K562 (cell line): Measurements from ENCODE around the gene CLDN7. TPM values are rescaled to one million over a fixed set of nuclear protein-coding genes. Genes with fewer than 3 reads are reported as not detected.
A peak's percentile ranks its signal among the peaks of the same experiment; 100 is the strongest.

Source experiments
- ATF7 ChIP-seq: fragments of 450-650 bp; IDR thresholded peaks from 2 replicates; pipeline ENCODE4 v1.7.1; 2014; ENCODE audit warnings: mild to moderate bottlenecking, moderate library complexity
- CHCHD3 ChIP-seq: fragments of 250-450 bp; sonication (Bioruptor Pico); IDR thresholded peaks from 2 replicates; pipeline ENCODE4 v2.1.2; 2022; ENCODE audit warnings: mild to moderate bottlenecking
- GABPB1 ChIP-seq: sonication (generic); formaldehyde crosslinking; IDR thresholded peaks from 2 replicates; pipeline ENCODE4 v1.8.0; 2022; ENCODE audit warnings: mild to moderate bottlenecking, missing genetic modification reagents
- MLX ChIP-seq, 2 experiments: fragments of 450-650 bp in 1 of 2; sonication (generic) in 1 of 2; formaldehyde crosslinking; conservative IDR thresholded peaks; 2 replicates each; pipeline versions ENCODE4 v1.4.0 to v1.8.1; 2020 to 2022; ENCODE audit warnings: mild to moderate bottlenecking in 1 of 2, missing genetic modification reagents in 1 of 2
- NFXL1 ChIP-seq: fragments of 450-650 bp; formaldehyde crosslinking; IDR thresholded peaks from 2 replicates; pipeline ENCODE4 v1.4.0; 2021; ENCODE audit warnings: mild to moderate bottlenecking
- NR3C1 ChIP-seq: sonication (generic); formaldehyde crosslinking; IDR thresholded peaks from 2 replicates; pipeline ENCODE4 v1.8.1; 2022; ENCODE audit warnings: missing genetic modification reagents
- PHF8 ChIP-seq: fragments of 200-600 bp; sonication (generic); IDR thresholded peaks from 2 replicates; pipeline ENCODE4 v1.6.1; 2012; ENCODE audit warnings: mixed run types, mild to moderate bottlenecking, inconsistent platforms, low read length, moderate library complexity, borderline replicate concordance
- POLR2B ChIP-seq: fragments of 450-650 bp; IDR thresholded peaks from 2 replicates; pipeline ENCODE4 v1.6.1; 2018; ENCODE audit warnings: low read depth; ENCODE audit not compliant: partially characterized antibody
- POLR3G ChIP-seq: IDR thresholded peaks from 2 replicates; pipeline ENCODE4 v1.6.1; 2011; ENCODE audit not compliant: insufficient read length, insufficient replicate concordance; ENCODE audit errors: extremely low read depth
- RBM34 ChIP-seq: fragments of 200-400 bp; formaldehyde crosslinking; IDR thresholded peaks from 2 replicates; pipeline ENCODE4 v1.6.1; 2018; ENCODE audit warnings: low read length, borderline replicate concordance; ENCODE audit not compliant: insufficient read depth
- SP1 ChIP-seq: sonication (generic); formaldehyde crosslinking; IDR thresholded peaks from 2 replicates; pipeline ENCODE4 v1.8.1; 2022; ENCODE audit warnings: mild to moderate bottlenecking, missing genetic modification reagents
- ZBED1 ChIP-seq: IDR thresholded peaks from 2 replicates; pipeline ENCODE4 v1.6.1; 2014
- ZNF232 ChIP-seq: sonication (generic); formaldehyde crosslinking; IDR thresholded peaks from 2 replicates; pipeline ENCODE4 v1.8.0; 2022; ENCODE audit warnings: mild to moderate bottlenecking, missing genetic modification reagents
- ZNF324 ChIP-seq: fragments of 250-450 bp; sonication (Bioruptor Pico); IDR thresholded peaks from 2 replicates; pipeline ENCODE4 v1.4.0; 2020; ENCODE audit warnings: mild to moderate bottlenecking
- polyA plus RNA-seq, 8 experiments: library from polyadenylated mRNA; depleted of rRNA in 4 of 8; stranded (reverse) in 5 of 8; unstranded in 3 of 8; fragments of >200 nt; fragmentation: Nextera tagmentation in 2 of 8; fragmentation: Illumina TruSeq in 1 of 8; extraction: Ambion mirVana in 2 of 8; extraction: Trizol in 1 of 8; gene quantifications; 2 replicates each; pipeline versions ENCODE4 v1.2.1 to v1.2.3, GENCODE V29; 2011 to 2014; ENCODE audit warnings: inconsistent platforms in 1 of 8, missing spikeins in 1 of 8
- total RNA-seq, 7 experiments: library from RNA; depleted of rRNA in 6 of 7; stranded (reverse); fragments of >200 nt in 6 of 7; fragmentation: Illumina TruSeq in 2 of 7; extraction: Trizol in 2 of 7; gene quantifications; 2 replicates each; pipeline versions ENCODE4 v1.2.1 to v1.2.3, GENCODE V29; 2011 to 2021; ENCODE audit warnings: low replicate concordance in 1 of 7
- TF ChIP-seq, protein P1 (sequence below): sonication (generic); formaldehyde crosslinking; IDR thresholded peaks from 2 replicates; pipeline ENCODE4 v1.8.0; 2022; ENCODE audit warnings: mild to moderate bottlenecking, low read depth, missing genetic modification reagents
- TF ChIP-seq, protein P2 (sequence below), 2 experiments: IDR thresholded peaks; 2 replicates each; pipeline ENCODE4 v1.6.1; 2012; ENCODE audit warnings: improper control_type of control experiment in 2 of 2, low read depth in 2 of 2, low read length in 2 of 2, borderline replicate concordance in 1 of 2
- TF ChIP-seq, protein P3 (sequence below): fragments of 450-650 bp; formaldehyde crosslinking; IDR thresholded peaks from 2 replicates; pipeline ENCODE4 v1.4.0; 2020; ENCODE audit warnings: mild to moderate bottlenecking, moderate library complexity
- TF ChIP-seq, protein P4 (sequence below): fragments of 250-450 bp; sonication (Bioruptor Pico); IDR thresholded peaks from 2 replicates; pipeline ENCODE4 v1.8.0; 2022; ENCODE audit warnings: inconsistent platforms

The CLDN7 gene
- total and polyA plus RNA-seq, 9 of the 15 experiments (the other 6 are each of a cell fraction or from before 2014, with no cell fraction given), result 2.2 to 14.5 (median 7.6) TPM

DNA sequence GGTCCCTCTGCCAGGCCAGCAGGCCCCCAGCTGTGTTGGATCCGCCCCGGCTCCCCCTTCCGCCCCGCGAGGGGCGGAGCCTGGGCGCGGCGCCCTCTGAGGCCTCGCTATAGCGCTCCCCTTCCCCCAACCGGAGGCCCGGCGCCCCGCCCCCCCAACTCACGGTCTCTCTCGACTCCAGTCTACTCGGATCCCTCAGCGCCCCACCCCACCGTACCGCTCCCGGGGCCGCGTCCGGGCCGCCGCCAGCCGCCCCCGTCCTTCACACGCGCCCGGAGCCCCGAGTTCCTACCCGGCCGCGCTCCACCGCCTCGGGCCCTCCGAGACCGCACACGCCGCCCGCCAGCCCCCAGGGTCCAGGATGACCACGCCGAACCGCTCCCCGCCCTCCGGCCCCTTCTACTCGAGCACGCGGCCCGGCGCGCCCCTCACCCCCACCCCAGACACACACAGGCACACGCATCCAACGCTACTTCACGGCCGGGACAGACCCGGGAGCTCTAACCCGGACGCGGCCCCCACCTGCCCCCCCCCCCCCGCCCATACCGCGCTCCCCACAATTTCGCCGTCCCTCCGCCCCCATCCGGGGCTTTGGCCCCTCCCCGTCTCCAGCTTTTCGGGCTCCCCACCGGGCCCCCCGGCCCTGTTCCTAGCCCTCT, 24.4 kb downstream of the CLDN7 start (continued):
- TF ChIP-seq RBM34, result no peak
- TF ChIP-seq, protein P1, sequence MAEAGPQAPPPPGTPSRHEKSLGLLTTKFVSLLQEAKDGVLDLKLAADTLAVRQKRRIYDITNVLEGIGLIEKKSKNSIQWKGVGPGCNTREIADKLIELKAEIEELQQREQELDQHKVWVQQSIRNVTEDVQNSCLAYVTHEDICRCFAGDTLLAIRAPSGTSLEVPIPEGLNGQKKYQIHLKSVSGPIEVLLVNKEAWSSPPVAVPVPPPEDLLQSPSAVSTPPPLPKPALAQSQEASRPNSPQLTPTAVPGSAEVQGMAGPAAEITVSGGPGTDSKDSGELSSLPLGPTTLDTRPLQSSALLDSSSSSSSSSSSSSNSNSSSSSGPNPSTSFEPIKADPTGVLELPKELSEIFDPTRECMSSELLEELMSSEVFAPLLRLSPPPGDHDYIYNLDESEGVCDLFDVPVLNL (CRISPR knock-in tag), result no peak
- no peak for TF ChIP-seq POLR3G
- TF ChIP-seq PHF8, result no peak; the same call in 1 of the 2 replicates
- no peak for TF ChIP-seq ZBED1
- no peak for TF ChIP-seq ATF7
- TF ChIP-seq, protein P2, sequence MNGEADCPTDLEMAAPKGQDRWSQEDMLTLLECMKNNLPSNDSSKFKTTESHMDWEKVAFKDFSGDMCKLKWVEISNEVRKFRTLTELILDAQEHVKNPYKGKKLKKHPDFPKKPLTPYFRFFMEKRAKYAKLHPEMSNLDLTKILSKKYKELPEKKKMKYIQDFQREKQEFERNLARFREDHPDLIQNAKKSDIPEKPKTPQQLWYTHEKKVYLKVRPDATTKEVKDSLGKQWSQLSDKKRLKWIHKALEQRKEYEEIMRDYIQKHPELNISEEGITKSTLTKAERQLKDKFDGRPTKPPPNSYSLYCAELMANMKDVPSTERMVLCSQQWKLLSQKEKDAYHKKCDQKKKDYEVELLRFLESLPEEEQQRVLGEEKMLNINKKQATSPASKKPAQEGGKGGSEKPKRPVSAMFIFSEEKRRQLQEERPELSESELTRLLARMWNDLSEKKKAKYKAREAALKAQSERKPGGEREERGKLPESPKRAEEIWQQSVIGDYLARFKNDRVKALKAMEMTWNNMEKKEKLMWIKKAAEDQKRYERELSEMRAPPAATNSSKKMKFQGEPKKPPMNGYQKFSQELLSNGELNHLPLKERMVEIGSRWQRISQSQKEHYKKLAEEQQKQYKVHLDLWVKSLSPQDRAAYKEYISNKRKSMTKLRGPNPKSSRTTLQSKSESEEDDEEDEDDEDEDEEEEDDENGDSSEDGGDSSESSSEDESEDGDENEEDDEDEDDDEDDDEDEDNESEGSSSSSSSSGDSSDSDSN (IDR thresholded peaks at IDR 0.05; ENCODE audit: borderline replicate concordance in 1 of 2, low read depth in 2 of 2, low read length in 2 of 2), result peak in 1 of 2 experiments; percentile 55; a peak in 1 of 4 replicates
- no peak for TF ChIP-seq ZNF324 (CRISPR knock-in tag)
- TF ChIP-seq ZNF232 (CRISPR knock-in tag), result no peak
- TF ChIP-seq, protein P3, sequence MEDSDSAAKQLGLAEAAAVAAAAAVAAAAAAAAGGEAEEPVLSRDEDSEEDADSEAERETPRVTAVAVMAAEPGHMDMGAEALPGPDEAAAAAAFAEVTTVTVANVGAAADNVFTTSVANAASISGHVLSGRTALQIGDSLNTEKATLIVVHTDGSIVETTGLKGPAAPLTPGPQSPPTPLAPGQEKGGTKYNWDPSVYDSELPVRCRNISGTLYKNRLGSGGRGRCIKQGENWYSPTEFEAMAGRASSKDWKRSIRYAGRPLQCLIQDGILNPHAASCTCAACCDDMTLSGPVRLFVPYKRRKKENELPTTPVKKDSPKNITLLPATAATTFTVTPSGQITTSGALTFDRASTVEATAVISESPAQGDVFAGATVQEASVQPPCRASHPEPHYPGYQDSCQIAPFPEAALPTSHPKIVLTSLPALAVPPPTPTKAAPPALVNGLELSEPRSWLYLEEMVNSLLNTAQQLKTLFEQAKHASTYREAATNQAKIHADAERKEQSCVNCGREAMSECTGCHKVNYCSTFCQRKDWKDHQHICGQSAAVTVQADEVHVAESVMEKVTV (CRISPR knock-in tag), result no peak
- peak; percentile 19; the same call in 1 of the 2 replicates for TF ChIP-seq GABPB1 (CRISPR knock-in tag)
- no peak for TF ChIP-seq CHCHD3 (CRISPR knock-in tag)
- no peak for TF ChIP-seq NR3C1 (CRISPR knock-in tag)
- no peak for TF ChIP-seq SP1 (CRISPR knock-in tag)
- no peak for TF ChIP-seq NFXL1 (CRISPR knock-in tag)
- no peak for TF ChIP-seq POLR2B
- TF ChIP-seq, protein P4, sequence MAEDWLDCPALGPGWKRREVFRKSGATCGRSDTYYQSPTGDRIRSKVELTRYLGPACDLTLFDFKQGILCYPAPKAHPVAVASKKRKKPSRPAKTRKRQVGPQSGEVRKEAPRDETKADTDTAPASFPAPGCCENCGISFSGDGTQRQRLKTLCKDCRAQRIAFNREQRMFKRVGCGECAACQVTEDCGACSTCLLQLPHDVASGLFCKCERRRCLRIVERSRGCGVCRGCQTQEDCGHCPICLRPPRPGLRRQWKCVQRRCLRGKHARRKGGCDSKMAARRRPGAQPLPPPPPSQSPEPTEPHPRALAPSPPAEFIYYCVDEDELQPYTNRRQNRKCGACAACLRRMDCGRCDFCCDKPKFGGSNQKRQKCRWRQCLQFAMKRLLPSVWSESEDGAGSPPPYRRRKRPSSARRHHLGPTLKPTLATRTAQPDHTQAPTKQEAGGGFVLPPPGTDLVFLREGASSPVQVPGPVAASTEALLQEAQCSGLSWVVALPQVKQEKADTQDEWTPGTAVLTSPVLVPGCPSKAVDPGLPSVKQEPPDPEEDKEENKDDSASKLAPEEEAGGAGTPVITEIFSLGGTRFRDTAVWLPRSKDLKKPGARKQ (CRISPR knock-in tag), result no peak
- no peak for TF ChIP-seq MLX (CRISPR knock-in tag; conservative IDR thresholded peaks at IDR 0.05)
